ENCODE data around the gene FOLR1. TPM values are rescaled to one million over a fixed set of nuclear protein-coding genes. Genes with fewer than 3 reads are reported as not detected.

Gene FOLR1
- total and polyA plus RNA-seq, 2 of the 4 experiments (the other 2 are of a cell fraction) = 0.24 TPM; not detected in 1

GRCh38 chr11:72241291-72241781 is 49.4 kb downstream of the FOLR1 start:
- no peaks in the 10 kb centered on the region for H3K9me1 ChIP-seq (ENCODE audit: insufficient read depth, low read length)
- no peak overlapping the region for H3K27ac ChIP-seq (ENCODE audit: insufficient read depth, low read length)
- no peak overlapping the region for H4K5ac ChIP-seq (ENCODE audit: low read depth, low read length)
- ATAC-seq (ENCODE audit: low read depth) (no peak), DNase-seq (no peak)
- H2AK9ac ChIP-seq (replicated peaks; ENCODE audit: low read depth, low read length, poor library complexity) = no peak overlapping the region
- no peak overlapping the region for H3K14ac ChIP-seq (replicated peaks; ENCODE audit: low read depth, low read length)
- H3K4me1 ChIP-seq (ENCODE audit: control insufficient read depth, insufficient read depth, low read length) = peaks cover 2% of the 10 kb centered on the region; the same call in 1 of the 2 replicates
- ChIA-PET CTCF (no interaction called here), POLR2A (ENCODE audit: unreplicated experiment) (no interaction called here)
- H3K56ac ChIP-seq (ENCODE audit: extremely low read depth, insufficient read depth, low read length) = no peak overlapping the region
- dilution Hi-C loops (cut with HindIII; ENCODE audit: low sequenced_read_pairs, unreplicated experiment) (no loop called here), intact Hi-C loops (cut with micrococcal nuclease) (no loop called here), in situ Hi-C loops (cut with MboI; ENCODE audit: low sequenced_read_pairs) (no loop called here)
- H2AK5ac ChIP-seq (ENCODE audit: low read depth, low read length) = no peak overlapping the region
- no peak overlapping the region for H2AFZ ChIP-seq (replicated peaks; ENCODE audit: low read length, poor library complexity)
- no peak overlapping the region for H3K23ac ChIP-seq (ENCODE audit: low read depth, low read length)
- no peak overlapping the region for H3K4me3 ChIP-seq (ENCODE audit: insufficient read depth, low read depth, low read length)
- no CpG with 5 or more reads among the region's 20 CpGs for WGBS, 2 experiments (ENCODE audit: extremely low coverage in 2 of 2, insufficient read length in 1 of 2)
- no peak overlapping the region for H3K4me2 ChIP-seq (ENCODE audit: low read depth, low read length)
- BruUV-seq (replicated peaks) = no TSS peak
- no peak overlapping the region for H2BK5ac ChIP-seq (ENCODE audit: low read depth, low read length, poor library complexity, severe bottlenecking)
- peaks cover 58% of the 10 kb centered on the region for H3K27me3 ChIP-seq (ENCODE audit: control insufficient read depth, insufficient read depth, low read length)
- no peak overlapping the region for H4K91ac ChIP-seq (ENCODE audit: insufficient read depth, low read depth, low read length)
- H3K4ac ChIP-seq (ENCODE audit: low read depth, low read length) = no peak overlapping the region
- TF ChIP-seq FOS (IDR thresholded peaks at IDR 0.05; ENCODE audit: low read depth, low read length) (no peak), POLR2A (IDR thresholded peaks at IDR 0.05; ENCODE audit: low read depth, low read length) (no peak), CHD1 (IDR thresholded peaks at IDR 0.05; ENCODE audit: low read depth, low read length) (no peak), MXI1 (IDR thresholded peaks at IDR 0.05; ENCODE audit: borderline replicate concordance, low read depth, low read length) (no peak), SMC3 (IDR thresholded peaks at IDR 0.05; ENCODE audit: low read depth, low read length) (no peak), CTCF (conservative IDR thresholded peaks at IDR 0.05; ENCODE audit: low read depth, low read length) (no peak), BHLHE40 (IDR thresholded peaks at IDR 0.05; ENCODE audit: low read depth, low read length) (no peak), RCOR1 (IDR thresholded peaks at IDR 0.05; ENCODE audit: insufficient replicate concordance, low read length) (no peak), RAD21 (IDR thresholded peaks at IDR 0.05; ENCODE audit: low read length) (no peak), MAZ (IDR thresholded peaks at IDR 0.05; ENCODE audit: borderline replicate concordance, low read depth, low read length) (no peak), NFE2L2 (IDR thresholded peaks at IDR 0.05; ENCODE audit: low read depth, low read length) (no peak), CEBPB (IDR thresholded peaks at IDR 0.05; ENCODE audit: low read depth, low read length) (no peak)
- TF ChIP-seq, protein P1, sequence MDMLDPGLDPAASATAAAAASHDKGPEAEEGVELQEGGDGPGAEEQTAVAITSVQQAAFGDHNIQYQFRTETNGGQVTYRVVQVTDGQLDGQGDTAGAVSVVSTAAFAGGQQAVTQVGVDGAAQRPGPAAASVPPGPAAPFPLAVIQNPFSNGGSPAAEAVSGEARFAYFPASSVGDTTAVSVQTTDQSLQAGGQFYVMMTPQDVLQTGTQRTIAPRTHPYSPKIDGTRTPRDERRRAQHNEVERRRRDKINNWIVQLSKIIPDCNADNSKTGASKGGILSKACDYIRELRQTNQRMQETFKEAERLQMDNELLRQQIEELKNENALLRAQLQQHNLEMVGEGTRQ (IDR thresholded peaks at IDR 0.05; ENCODE audit: low read depth, low read length) = no peak
- H2BK15ac ChIP-seq (ENCODE audit: low read depth, low read length) = no peak overlapping the region
- no peak overlapping the region for H3K18ac ChIP-seq (ENCODE audit: low read depth, low read length)
- H3K9me3 ChIP-seq (ENCODE audit: control insufficient read depth, insufficient read depth, low read length) = peaks cover 6% of the 10 kb centered on the region
- H2BK20ac ChIP-seq (ENCODE audit: low read depth, low read length) = no peak overlapping the region
- no peaks in the 10 kb centered on the region; a peak in 1 of 4 replicates for H3K79me1 ChIP-seq (ENCODE audit: low read depth in 1 of 2, low read length in 2 of 2)
- no peak overlapping the region for H2BK120ac ChIP-seq (ENCODE audit: low read depth, low read length)
- H3K36me3 ChIP-seq (ENCODE audit: control insufficient read depth, insufficient read depth, low read length) = peaks cover 18% of the 10 kb centered on the region
- no peak overlapping the region for H3K9ac ChIP-seq (ENCODE audit: low read depth, low read length)
- no peak overlapping the region for H4K8ac ChIP-seq (ENCODE audit: low read depth in 2 of 2, low read length in 2 of 2)
- H4K20me1 ChIP-seq (ENCODE audit: insufficient read depth, low read length) = peaks cover 29% of the 10 kb centered on the region

All from IMR-90 (cell line).